GM18499 (cell line): ENCODE results near the gene TMEM222.

Experiments
- ATAC-seq: cut with Tn5 transposase; IDR thresholded peaks from one replicate; pipeline ENCODE4 v1.9.1; 2021; ENCODE audit warnings: moderate number of reproducible peaks; ENCODE audit not compliant: insufficient read depth, unreplicated experiment

The TMEM222 gene

GRCh38 chr1:27338751-27339150, 16.8 kb downstream of the TMEM222 start:
- no peak for ATAC-seq

- no peak for ATAC-seq
Observed at GRCh38 chr1:27339213-27339612, 17.2 kb downstream of the TMEM222 start.

- ATAC-seq = no peak
Observed at GRCh38 chr1:27341525-27342252, 19.7 kb downstream of the TMEM222 start, which contains the start of gene SYTL1. SYTL1 (plus strand) TSS chr1:27342022; CDS start chr1:27345335, 3,313 bp downstream.

GRCh38 chr1:27342391-27342777, 20.4 kb downstream of the TMEM222 start:
- no peak for ATAC-seq

GRCh38 chr1:27342778-27343638, 21.0 kb downstream of the TMEM222 start:
- ATAC-seq = no peak

- no peak for ATAC-seq
Observed at GRCh38 chr1:27343639-27344025, 21.7 kb downstream of the TMEM222 start.

GRCh38 chr1:27345272-27345671, 23.3 kb downstream of the TMEM222 start:
- ATAC-seq = no peak

GRCh38 chr1:27346357-27346756, 24.4 kb downstream of the TMEM222 start:
- no peak for ATAC-seq

- no peak for ATAC-seq
Observed at GRCh38 chr1:27346991-27347624, 25.1 kb downstream of the TMEM222 start.

GRCh38 chr1:27348861-27349783, 27.2 kb downstream of the TMEM222 start:
- ATAC-seq = no peak

GRCh38 chr1:27349784-27350662, 28.1 kb downstream of the TMEM222 start:
- no peak for ATAC-seq

- no peak for ATAC-seq
Observed at GRCh38 chr1:27350663-27351540, 28.9 kb downstream of the TMEM222 start.

GRCh38 chr1:27351541-27352107, 29.7 kb downstream of the TMEM222 start:
- no peak for ATAC-seq

GRCh38 chr1:27353166-27353565, 31.2 kb downstream of the TMEM222 start:
- ATAC-seq = no peak

GRCh38 chr1:27353629-27354028, 31.7 kb downstream of the TMEM222 start:
- no peak for ATAC-seq

- ATAC-seq = no peak
Observed at GRCh38 chr1:27355683-27356082, 33.7 kb downstream of the TMEM222 start.

GRCh38 chr1:27356277-27356618, 34.3 kb downstream of the TMEM222 start:
- no peak for ATAC-seq
